Parathyroid adenoma (tissue), 2 donors: ENCODE measurements around the gene DOK7.

Experiments used
- H2AFZ ChIP-seq: fragments of 300-600 bp; sonication (generic); one replicate; pipeline ENCODE4 v1.7.0; 2017; ENCODE audit warnings: antibody characterized with exemption, mild to moderate bottlenecking
- H3K27ac ChIP-seq: fragments of 300-600 bp; sonication (generic); one replicate; pipeline ENCODE4 v1.7.0; 2017
- H3K27me3 ChIP-seq: fragments of 300-600 bp; sonication (generic); one replicate; pipeline ENCODE4 v1.7.0; 2017; ENCODE audit warnings: low read length; ENCODE audit not compliant: control insufficient read depth, insufficient read depth
- H3K36me3 ChIP-seq: fragments of 300-600 bp; sonication (generic); one replicate; pipeline ENCODE4 v1.7.0; 2017; ENCODE audit warnings: low read length; ENCODE audit not compliant: control insufficient read depth, insufficient read depth
- H3K4me1 ChIP-seq: fragments of 300-600 bp; sonication (generic); one replicate; pipeline ENCODE4 v1.7.0; 2017; ENCODE audit warnings: control low read depth
- H3K4me2 ChIP-seq: fragments of 300-600 bp; sonication (generic); one replicate; pipeline ENCODE4 v1.7.0; 2017; ENCODE audit warnings: low read length
- H3K4me3 ChIP-seq: fragments of 300-600 bp; sonication (generic); one replicate; pipeline ENCODE4 v1.7.0; 2017; ENCODE audit warnings: low read depth, low read length
- H3K79me2 ChIP-seq: fragments of 300-600 bp; sonication (generic); one replicate; pipeline ENCODE4 v1.7.0; 2017; ENCODE audit warnings: control low read depth
- H3K9ac ChIP-seq: fragments of 300-600 bp; sonication (generic); one replicate; pipeline ENCODE4 v1.7.0; 2017; ENCODE audit warnings: mild to moderate bottlenecking
- H3K9me3 ChIP-seq: fragments of 300-600 bp; sonication (generic); one replicate; pipeline ENCODE4 v1.7.0; 2017; ENCODE audit warnings: low read length; ENCODE audit not compliant: control insufficient read depth
- TF ChIP-seq, protein P1 (sequence below): fragments of 300-600 bp; sonication (generic); IDR thresholded peaks from one replicate; pipeline ENCODE4 v1.7.0; 2017; ENCODE audit warnings: antibody characterized with exemption, mild to moderate bottlenecking
- donor health status: primary hyperparathyroidism.

The DOK7 gene

GRCh38 chr4:3435686-3435956, 27.5 kb upstream of the DOK7 start:
- no peak overlapping the region for H3K9ac ChIP-seq
- H3K4me2 ChIP-seq = no peak overlapping the region
- no peaks in the 10 kb centered on the region for H3K4me1 ChIP-seq
- no peak overlapping the region for H2AFZ ChIP-seq
- TF ChIP-seq, protein P1, sequence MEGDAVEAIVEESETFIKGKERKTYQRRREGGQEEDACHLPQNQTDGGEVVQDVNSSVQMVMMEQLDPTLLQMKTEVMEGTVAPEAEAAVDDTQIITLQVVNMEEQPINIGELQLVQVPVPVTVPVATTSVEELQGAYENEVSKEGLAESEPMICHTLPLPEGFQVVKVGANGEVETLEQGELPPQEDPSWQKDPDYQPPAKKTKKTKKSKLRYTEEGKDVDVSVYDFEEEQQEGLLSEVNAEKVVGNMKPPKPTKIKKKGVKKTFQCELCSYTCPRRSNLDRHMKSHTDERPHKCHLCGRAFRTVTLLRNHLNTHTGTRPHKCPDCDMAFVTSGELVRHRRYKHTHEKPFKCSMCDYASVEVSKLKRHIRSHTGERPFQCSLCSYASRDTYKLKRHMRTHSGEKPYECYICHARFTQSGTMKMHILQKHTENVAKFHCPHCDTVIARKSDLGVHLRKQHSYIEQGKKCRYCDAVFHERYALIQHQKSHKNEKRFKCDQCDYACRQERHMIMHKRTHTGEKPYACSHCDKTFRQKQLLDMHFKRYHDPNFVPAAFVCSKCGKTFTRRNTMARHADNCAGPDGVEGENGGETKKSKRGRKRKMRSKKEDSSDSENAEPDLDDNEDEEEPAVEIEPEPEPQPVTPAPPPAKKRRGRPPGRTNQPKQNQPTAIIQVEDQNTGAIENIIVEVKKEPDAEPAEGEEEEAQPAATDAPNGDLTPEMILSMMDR = no peak
- no peak overlapping the region for H3K27ac ChIP-seq
- H3K9me3 ChIP-seq = no peaks in the 10 kb centered on the region
- H3K79me2 ChIP-seq = no peaks in the 10 kb centered on the region
- no peaks in the 10 kb centered on the region for H3K36me3 ChIP-seq
- H3K27me3 ChIP-seq = no peaks in the 10 kb centered on the region
- H3K4me3 ChIP-seq = no peak overlapping the region

GRCh38 chr4:3436048-3436797, 26.9 kb upstream of the DOK7 start:
- Histone ChIP-seq H3K27ac (no peak overlapping the region), H3K4me3 (no peak overlapping the region), H3K36me3 (no peaks in the 10 kb centered on the region), H2AFZ (no peak overlapping the region), H3K4me1 (no peaks in the 10 kb centered on the region), H3K9me3 (no peaks in the 10 kb centered on the region), H3K79me2 (no peaks in the 10 kb centered on the region), H3K9ac (no peak overlapping the region), H3K4me2 (no peak overlapping the region), H3K27me3 (no peaks in the 10 kb centered on the region)
- TF ChIP-seq, protein P1 = no peak

GRCh38 chr4:3436798-3437581, 26.1 kb upstream of the DOK7 start:
- TF ChIP-seq, protein P1 = no peak
- no peak overlapping the region for H3K4me3 ChIP-seq
- no peak overlapping the region for H2AFZ ChIP-seq
- no peak overlapping the region for H3K27ac ChIP-seq
- no peaks in the 10 kb centered on the region for H3K4me1 ChIP-seq
- no peak overlapping the region for H3K9ac ChIP-seq
- no peaks in the 10 kb centered on the region for H3K79me2 ChIP-seq
- no peaks in the 10 kb centered on the region for H3K9me3 ChIP-seq
- H3K27me3 ChIP-seq = no peaks in the 10 kb centered on the region
- H3K4me2 ChIP-seq = no peak overlapping the region
- no peaks in the 10 kb centered on the region for H3K36me3 ChIP-seq

GRCh38 chr4:3437582-3437936, 25.5 kb upstream of the DOK7 start:
- Histone ChIP-seq H2AFZ (no peak overlapping the region), H3K27ac (no peak overlapping the region), H3K4me2 (no peak overlapping the region), H3K9ac (no peak overlapping the region), H3K9me3 (no peaks in the 10 kb centered on the region), H3K27me3 (no peaks in the 10 kb centered on the region), H3K36me3 (no peaks in the 10 kb centered on the region), H3K4me1 (no peaks in the 10 kb centered on the region), H3K79me2 (no peaks in the 10 kb centered on the region), H3K4me3 (no peak overlapping the region)
- TF ChIP-seq, protein P1 = no peak
